Measurements from ENCODE around the gene CBLN3.
A peak's percentile ranks its signal among the peaks of the same experiment; 100 is the strongest.

Gene CBLN3

GRCh38 chr14:24435192-24435810 lies 5.8 kb upstream of the CBLN3 start:
- Mint-ChIP-seq H3K9me3 (no peaks in the 10 kb centered on the region), H3K27ac (peak overlapping the region; percentile 91), H3K36me3 (peaks cover 55 to 77% of the 10 kb centered on the region in 2 donors), H3K4me3 (no peak overlapping the region), H3K4me1 (peaks cover 56 to 81% of the 10 kb centered on the region in 2 donors), H3K27me3 (no peaks in the 10 kb centered on the region)
- ATAC-seq (replicated peaks) = no peak
- no peak for DNase-seq

- no peaks in the 10 kb centered on the region for H3K9me3 Mint-ChIP-seq
- DNase-seq (no peak), ATAC-seq (replicated peaks) (no peak)
- H3K4me3 Mint-ChIP-seq = no peak overlapping the region
- H3K36me3 Mint-ChIP-seq = peaks cover 55 to 71% of the 10 kb centered on the region in 2 donors
- H3K27me3 Mint-ChIP-seq = no peaks in the 10 kb centered on the region
- peak overlapping the region; percentile 91 for H3K27ac Mint-ChIP-seq
- H3K4me1 Mint-ChIP-seq = peaks cover 56 to 78% of the 10 kb centered on the region in 2 donors
These were observed 5.2 kb upstream of the CBLN3 start for GRCh38 chr14:24434676-24435075.

- DNase-seq = no peak
- Mint-ChIP-seq H3K9me3 (no peaks in the 10 kb centered on the region), H3K27me3 (no peaks in the 10 kb centered on the region), H3K4me3 (no peak overlapping the region), H3K36me3 (peaks cover 51 to 70% of the 10 kb centered on the region in 2 donors), H3K4me1 (peaks cover 56 to 78% of the 10 kb centered on the region in 2 donors), H3K27ac (no peak overlapping the region)
- ATAC-seq (replicated peaks) = no peak
These were observed 4.6 kb upstream of the CBLN3 start for GRCh38 chr14:24434036-24434435.

GRCh38 chr14:24432259-24433131 lies 3.0 kb upstream of the CBLN3 start:
- H3K27ac Mint-ChIP-seq = no peak overlapping the region
- H3K9me3 Mint-ChIP-seq = no peaks in the 10 kb centered on the region
- H3K36me3 Mint-ChIP-seq = peaks cover 45 to 65% of the 10 kb centered on the region in 2 donors
- H3K4me1 Mint-ChIP-seq = peaks cover 55 to 75% of the 10 kb centered on the region in 2 donors
- H3K4me3 Mint-ChIP-seq = no peak overlapping the region
- H3K27me3 Mint-ChIP-seq = no peaks in the 10 kb centered on the region
- no peak for DNase-seq
- no peak for ATAC-seq (replicated peaks)

- Mint-ChIP-seq H3K36me3 (peaks cover 40 to 61% of the 10 kb centered on the region in 2 donors), H3K27me3 (no peaks in the 10 kb centered on the region), H3K4me3 (peak overlapping the region; percentile 95), H3K4me1 (peaks cover 52 to 68% of the 10 kb centered on the region in 2 donors), H3K27ac (peak overlapping the region; percentile 98), H3K9me3 (no peaks in the 10 kb centered on the region)
- ATAC-seq (replicated peaks) (peak; percentile 59 to 62), DNase-seq (peak; percentile 82)
These were observed 2.2 kb upstream of the CBLN3 start for GRCh38 chr14:24431569-24432258.

- H3K9me3 Mint-ChIP-seq = no peaks in the 10 kb centered on the region
These were observed 1.5 kb upstream of the CBLN3 start for GRCh38 chr14:24430682-24431568.

GRCh38 chr14:24430143-24430681 lies 744 bp upstream of the CBLN3 start:
- Mint-ChIP-seq H3K27ac (peak overlapping the region; percentile 98), H3K4me3 (peak overlapping the region; percentile 95), H3K4me1 (peaks cover 40 to 53% of the 10 kb centered on the region in 2 donors), H3K36me3 (peaks cover 33 to 57% of the 10 kb centered on the region in 2 donors), H3K9me3 (no peaks in the 10 kb centered on the region), H3K27me3 (no peaks in the 10 kb centered on the region)
- ATAC-seq (replicated peaks) = peak; percentile 66 to 73
- DNase-seq = peak; percentile 73

More at GRCh38 chr14:24430682-24431568, 1.5 kb upstream of the CBLN3 start:
- H3K27ac Mint-ChIP-seq = peak overlapping the region; percentile 98
- ATAC-seq (replicated peaks) (peak; percentile 61 to 71), DNase-seq (peak; percentile 75)
- peak overlapping the region; percentile 95 for H3K4me3 Mint-ChIP-seq
- H3K4me1 Mint-ChIP-seq = peaks cover 48 to 60% of the 10 kb centered on the region in 2 donors
- H3K27me3 Mint-ChIP-seq = no peaks in the 10 kb centered on the region
- H3K36me3 Mint-ChIP-seq = peaks cover 40 to 60% of the 10 kb centered on the region in 2 donors

GRCh38 chr14:24428628-24429394 lies 657 bp downstream of the CBLN3 start:
- Mint-ChIP-seq H3K27ac (peak overlapping the region; percentile 97), H3K9me3 (no peaks in the 10 kb centered on the region), H3K4me1 (peaks cover 34 to 45% of the 10 kb centered on the region in 2 donors), H3K27me3 (no peaks in the 10 kb centered on the region), H3K36me3 (peaks cover 26 to 49% of the 10 kb centered on the region in 2 donors), H3K4me3 (peak overlapping the region; percentile 93 to 95)
- no peak for DNase-seq
- no peak for ATAC-seq (replicated peaks)

- DNase-seq (no peak), ATAC-seq (replicated peaks) (no peak)
- Mint-ChIP-seq H3K27ac (peak overlapping the region; percentile 88), H3K36me3 (peaks cover 17 to 41% of the 10 kb centered on the region in 2 donors), H3K4me3 (peak overlapping the region in 1 of 2 donors; percentile 3), H3K27me3 (no peaks in the 10 kb centered on the region), H3K9me3 (no peaks in the 10 kb centered on the region), H3K4me1 (peaks cover 27 to 37% of the 10 kb centered on the region in 2 donors)
These were observed 1.6 kb downstream of the CBLN3 start for GRCh38 chr14:24427537-24428508.

GRCh38 chr14:24426912-24427536 lies 2.4 kb downstream of the CBLN3 start:
- H3K4me1 Mint-ChIP-seq = peaks cover 27 to 33% of the 10 kb centered on the region in 2 donors
- ATAC-seq (replicated peaks) = no peak
- H3K27me3 Mint-ChIP-seq = no peaks in the 10 kb centered on the region
- H3K27ac Mint-ChIP-seq = no peak overlapping the region
- no peak overlapping the region for H3K4me3 Mint-ChIP-seq
- H3K9me3 Mint-ChIP-seq = no peaks in the 10 kb centered on the region
- no peak for DNase-seq
- H3K36me3 Mint-ChIP-seq = peaks cover 17 to 39% of the 10 kb centered on the region in 2 donors

GRCh38 chr14:24426150-24426911 lies 3.1 kb downstream of the CBLN3 start:
- no peak overlapping the region for H3K27ac Mint-ChIP-seq
- no peaks in the 10 kb centered on the region for H3K9me3 Mint-ChIP-seq
- no peaks in the 10 kb centered on the region for H3K27me3 Mint-ChIP-seq
- DNase-seq = no peak
- H3K36me3 Mint-ChIP-seq = peaks cover 11 to 32% of the 10 kb centered on the region in 2 donors
- no peak overlapping the region for H3K4me3 Mint-ChIP-seq
- no peak for ATAC-seq (replicated peaks)
- H3K4me1 Mint-ChIP-seq = peaks cover 20 to 26% of the 10 kb centered on the region in 2 donors

Data from stimulated activated naive B cell treated with anti-CD40 and anti-IgM and Interleukin-4, amounts not matched to agents 10 μg/mL and 1 μg/mL and 100 μg/mL, for 72 hours (primary cell).